Smooth muscle cell (in vitro differentiated cells): Measurements from ENCODE around the gene TMEM59. TPM values are rescaled to one million over a fixed set of nuclear protein-coding genes. Genes with fewer than 3 reads are reported as not detected.
A peak's percentile ranks its signal among the peaks of the same experiment; 100 is the strongest.

Source experiments
- DNase-seq: peaks from one replicate; lab custom pipeline; 2025; ENCODE audit not compliant: unreplicated experiment; lab: John Stamatoyannopoulos, UW
- H2AFZ ChIP-seq: fragments of 200-600 bp; sonication (generic); 2 replicates; pipeline ENCODE4 v1.6.0; 2016; ENCODE audit warnings: antibody characterized with exemption, low read depth, mild to moderate bottlenecking
- H3F3A ChIP-seq: fragments of 200-600 bp; sonication (generic); 2 replicates; pipeline ENCODE4 v1.6.0; 2017; ENCODE audit warnings: antibody characterized with exemption, low read depth
- H3K27ac ChIP-seq: fragments of 200-600 bp; sonication (generic); 2 replicates; pipeline ENCODE4 v1.5.1; 2016; ENCODE audit warnings: low read depth, mild to moderate bottlenecking
- H3K27me3 ChIP-seq: fragments of 200-600 bp; sonication (generic); 2 replicates; pipeline ENCODE4 v1.6.1; 2016; ENCODE audit warnings: low read depth, mild to moderate bottlenecking
- H3K36me3 ChIP-seq: fragments of 200-600 bp; sonication (generic); 2 replicates; pipeline ENCODE4 v1.5.1; 2016; ENCODE audit warnings: low read depth
- H3K4me1 ChIP-seq: fragments of 200-600 bp; sonication (generic); 2 replicates; pipeline ENCODE4 v1.5.1; 2016; ENCODE audit warnings: low read depth
- H3K4me2 ChIP-seq: fragments of 200-600 bp; sonication (generic); 2 replicates; pipeline ENCODE4 v1.6.0; 2016; ENCODE audit warnings: mild to moderate bottlenecking
- H3K4me3 ChIP-seq: fragments of 200-600 bp; sonication (generic); 2 replicates; pipeline ENCODE4 v1.5.1; 2016; ENCODE audit warnings: mild to moderate bottlenecking
- H3K79me2 ChIP-seq: fragments of 200-600 bp; sonication (generic); 2 replicates; pipeline ENCODE4 v1.6.0; 2016; ENCODE audit warnings: low read depth, mild to moderate bottlenecking
- H3K9ac ChIP-seq: fragments of 200-600 bp; sonication (generic); 2 replicates; pipeline ENCODE4 v1.6.0; 2016; ENCODE audit warnings: low read depth
- H3K9me3 ChIP-seq: fragments of 200-600 bp; sonication (generic); replicated peaks from 2 replicates; pipeline ENCODE4 v1.5.1; 2016; ENCODE audit warnings: low read depth
- H4K20me1 ChIP-seq: fragments of 200-600 bp; sonication (generic); 2 replicates; pipeline ENCODE4 v1.6.0; 2016; ENCODE audit warnings: low read depth
- WGBS: methylation state at CpG from one replicate; pipeline ENCODE4 v1.1.7; 2016; ENCODE audit warnings: low lambda C conversion rate; 5-methylcytosine and 5-hydroxymethylcytosine counted together
- polyA plus RNA-seq: library from polyadenylated mRNA; unstranded; fragments of >200 nt; fragmentation: Nextera tagmentation; extraction: Ambion mirVana; gene quantifications from 2 replicates; pipeline ENCODE4 v1.2.1, GENCODE V29; 2016
- total RNA-seq: library from RNA; depleted of rRNA; stranded (reverse); fragments of >200 nt; gene quantifications from 2 replicates; pipeline ENCODE4 v1.2.3, GENCODE V29; 2014
- TF ChIP-seq, protein P1 (sequence below): fragments of 200-600 bp; sonication (generic); IDR thresholded peaks from 2 replicates; pipeline ENCODE4 v1.5.1; 2017; ENCODE audit warnings: borderline replicate concordance, mild to moderate bottlenecking, antibody characterized with exemption; ENCODE audit not compliant: insufficient read depth, poor library complexity, severe bottlenecking

Gene TMEM59
- total and polyA plus RNA-seq, 2 experiments from 2014 or later, result 402 to 444 TPM

- Histone ChIP-seq H3K79me2 (peaks cover 21% of the 10 kb centered on the region), H3K9ac (no peak overlapping the region), H3K27ac (no peak overlapping the region), H2AFZ (no peak overlapping the region), H3K36me3 (peaks cover 24% of the 10 kb centered on the region), H4K20me1 (peaks cover 35% of the 10 kb centered on the region), H3K4me1 (no peaks in the 10 kb centered on the region), H3K4me2 (no peak overlapping the region), H3K27me3 (no peaks in the 10 kb centered on the region), H3F3A (no peaks in the 10 kb centered on the region), H3K4me3 (no peak overlapping the region), H3K9me3 (no peaks in the 10 kb centered on the region)
- DNase-seq, result no peak
- WGBS, result 64% methylated on average over 1 of the region's 1 CpG
- TF ChIP-seq, protein P1, sequence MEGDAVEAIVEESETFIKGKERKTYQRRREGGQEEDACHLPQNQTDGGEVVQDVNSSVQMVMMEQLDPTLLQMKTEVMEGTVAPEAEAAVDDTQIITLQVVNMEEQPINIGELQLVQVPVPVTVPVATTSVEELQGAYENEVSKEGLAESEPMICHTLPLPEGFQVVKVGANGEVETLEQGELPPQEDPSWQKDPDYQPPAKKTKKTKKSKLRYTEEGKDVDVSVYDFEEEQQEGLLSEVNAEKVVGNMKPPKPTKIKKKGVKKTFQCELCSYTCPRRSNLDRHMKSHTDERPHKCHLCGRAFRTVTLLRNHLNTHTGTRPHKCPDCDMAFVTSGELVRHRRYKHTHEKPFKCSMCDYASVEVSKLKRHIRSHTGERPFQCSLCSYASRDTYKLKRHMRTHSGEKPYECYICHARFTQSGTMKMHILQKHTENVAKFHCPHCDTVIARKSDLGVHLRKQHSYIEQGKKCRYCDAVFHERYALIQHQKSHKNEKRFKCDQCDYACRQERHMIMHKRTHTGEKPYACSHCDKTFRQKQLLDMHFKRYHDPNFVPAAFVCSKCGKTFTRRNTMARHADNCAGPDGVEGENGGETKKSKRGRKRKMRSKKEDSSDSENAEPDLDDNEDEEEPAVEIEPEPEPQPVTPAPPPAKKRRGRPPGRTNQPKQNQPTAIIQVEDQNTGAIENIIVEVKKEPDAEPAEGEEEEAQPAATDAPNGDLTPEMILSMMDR, result no peak
These were observed 11.2 kb downstream of the TMEM59 start for GRCh38 chr1:54041806-54042205.

GRCh38 chr1:54037476-54037875 lies 15.5 kb downstream of the TMEM59 start:
- TF ChIP-seq, protein P1, result no peak
- Histone ChIP-seq H2AFZ (no peak overlapping the region), H3K27ac (no peak overlapping the region), H3K4me1 (no peaks in the 10 kb centered on the region), H3K79me2 (no peaks in the 10 kb centered on the region), H4K20me1 (no peaks in the 10 kb centered on the region), H3F3A (no peaks in the 10 kb centered on the region), H3K4me2 (no peak overlapping the region), H3K27me3 (no peaks in the 10 kb centered on the region), H3K9ac (no peak overlapping the region), H3K9me3 (no peaks in the 10 kb centered on the region), H3K4me3 (no peak overlapping the region), H3K36me3 (peaks cover 25% of the 10 kb centered on the region)
- no peak for DNase-seq

DNA sequence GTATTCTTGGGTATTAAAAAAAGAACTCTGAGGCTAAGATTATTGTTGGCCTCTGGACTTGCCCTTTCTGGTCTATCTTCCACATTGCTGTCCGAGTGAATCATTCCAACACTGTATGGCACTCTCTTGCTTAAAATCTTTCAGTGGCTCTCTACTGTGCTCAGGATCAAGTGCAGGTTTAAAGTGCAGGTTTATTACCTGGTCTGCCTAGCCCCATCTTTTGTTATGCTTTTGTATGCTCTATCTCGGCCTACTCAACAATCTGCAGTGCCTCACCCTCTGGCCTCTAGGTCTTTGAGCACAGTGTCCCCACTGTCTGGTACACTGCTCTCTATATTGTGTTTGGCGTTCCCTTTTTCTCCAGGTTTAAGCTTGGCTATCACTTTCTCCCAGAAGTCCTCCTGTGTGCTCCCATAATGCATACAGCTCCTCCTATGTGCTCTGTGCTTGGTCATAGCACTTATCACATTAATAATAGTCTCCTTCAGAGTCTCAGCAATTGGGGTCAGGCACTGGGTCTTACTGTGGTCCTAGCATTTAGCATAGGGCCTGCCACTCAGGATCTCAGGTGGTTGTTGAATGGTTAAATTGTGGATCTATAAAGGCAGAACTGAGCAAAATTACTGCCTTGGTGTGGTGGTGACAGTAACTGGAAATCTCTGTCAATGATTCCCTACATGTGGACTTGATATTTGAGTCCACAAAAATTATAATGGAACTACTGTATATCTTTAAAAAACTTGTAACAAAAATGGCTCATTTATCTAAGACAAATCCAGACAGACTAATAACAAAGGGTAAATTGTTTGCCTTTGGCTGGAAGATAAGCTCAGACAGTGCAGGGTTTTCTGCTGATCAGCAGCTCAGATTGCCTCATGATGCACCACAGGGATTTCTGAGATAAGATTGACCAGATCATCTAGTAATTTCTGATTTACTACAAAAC lies 24.4 kb downstream of the TMEM59 start:
- 84% methylated on average over 3 of the region's 3 CpGs for WGBS
- Histone ChIP-seq H3K36me3 (peaks cover 11% of the 10 kb centered on the region), H3F3A (peaks cover 10% of the 10 kb centered on the region), H3K4me2 (no peak overlapping the region), H3K9ac (no peak overlapping the region), H3K27ac (peak overlapping the region; percentile 33), H2AFZ (no peak overlapping the region), H3K27me3 (no peaks in the 10 kb centered on the region), H3K79me2 (no peaks in the 10 kb centered on the region), H3K4me1 (no peaks in the 10 kb centered on the region), H3K4me3 (no peak overlapping the region), H3K9me3 (no peaks in the 10 kb centered on the region), H4K20me1 (no peaks in the 10 kb centered on the region)
- DNase-seq, result no peak
- TF ChIP-seq, protein P1, result no peak
